Measurements from ENCODE around the gene NEXN.

DNA sequence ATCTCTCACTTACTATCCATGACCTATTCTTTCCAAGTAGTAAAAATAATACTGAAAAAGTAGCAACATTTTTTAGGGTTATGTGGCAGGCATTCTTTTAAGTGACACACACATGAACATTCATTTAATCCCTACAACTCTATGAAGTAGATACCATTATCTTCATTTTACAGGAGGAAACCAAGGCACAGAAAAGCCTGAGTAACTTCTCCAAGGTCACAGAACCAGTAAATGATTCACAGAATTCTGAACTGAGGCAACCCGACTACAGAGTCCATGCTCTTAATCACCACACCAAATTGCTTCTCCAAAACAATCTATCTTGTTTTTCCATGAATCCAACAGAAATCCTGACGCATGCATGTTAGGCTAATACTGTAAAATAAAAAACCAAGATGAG is 73.0 kb downstream of the NEXN start:
- TF ChIP-seq, protein P1, sequence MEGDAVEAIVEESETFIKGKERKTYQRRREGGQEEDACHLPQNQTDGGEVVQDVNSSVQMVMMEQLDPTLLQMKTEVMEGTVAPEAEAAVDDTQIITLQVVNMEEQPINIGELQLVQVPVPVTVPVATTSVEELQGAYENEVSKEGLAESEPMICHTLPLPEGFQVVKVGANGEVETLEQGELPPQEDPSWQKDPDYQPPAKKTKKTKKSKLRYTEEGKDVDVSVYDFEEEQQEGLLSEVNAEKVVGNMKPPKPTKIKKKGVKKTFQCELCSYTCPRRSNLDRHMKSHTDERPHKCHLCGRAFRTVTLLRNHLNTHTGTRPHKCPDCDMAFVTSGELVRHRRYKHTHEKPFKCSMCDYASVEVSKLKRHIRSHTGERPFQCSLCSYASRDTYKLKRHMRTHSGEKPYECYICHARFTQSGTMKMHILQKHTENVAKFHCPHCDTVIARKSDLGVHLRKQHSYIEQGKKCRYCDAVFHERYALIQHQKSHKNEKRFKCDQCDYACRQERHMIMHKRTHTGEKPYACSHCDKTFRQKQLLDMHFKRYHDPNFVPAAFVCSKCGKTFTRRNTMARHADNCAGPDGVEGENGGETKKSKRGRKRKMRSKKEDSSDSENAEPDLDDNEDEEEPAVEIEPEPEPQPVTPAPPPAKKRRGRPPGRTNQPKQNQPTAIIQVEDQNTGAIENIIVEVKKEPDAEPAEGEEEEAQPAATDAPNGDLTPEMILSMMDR (IDR thresholded peaks at IDR 0.05; ENCODE audit: low read depth, low read length) = no peak
- TF ChIP-seq MYC (IDR thresholded peaks at IDR 0.05; ENCODE audit: low read depth, low read length) = no peak
